ENCODE results near the gene C8B. TPM values are rescaled to one million over a fixed set of nuclear protein-coding genes. Genes with fewer than 3 reads are reported as not detected.

The C8B gene
- total and polyA plus RNA-seq, 2 experiments from 2014 or later, result not detected

DNA sequence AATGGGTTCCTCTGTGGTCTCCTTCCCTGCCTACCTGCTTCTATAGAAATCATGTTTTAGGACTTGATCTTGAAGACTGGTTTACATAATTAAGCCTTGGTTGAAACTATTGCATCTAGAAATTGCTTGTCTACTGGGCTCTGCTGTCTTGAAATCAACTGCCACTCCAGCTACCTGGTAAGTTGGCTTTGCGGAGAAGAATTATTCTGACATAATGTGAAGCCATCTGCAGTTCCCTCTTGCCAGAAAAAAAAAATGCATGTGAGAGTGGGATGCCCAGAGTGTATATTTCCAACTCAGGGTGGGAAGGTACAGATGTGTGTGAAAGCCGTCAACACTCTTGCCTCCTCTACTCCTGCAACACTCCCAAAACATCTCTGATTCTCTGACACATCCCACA is 27.2 kb downstream of the C8B start:
- H3K36me3 Mint-ChIP-seq (ENCODE audit: low read depth), result no peaks in the 10 kb centered on the region
- H3K4me2 ChIP-seq, result no peak overlapping the region; the same call in 1 of the 2 replicates
- peaks cover 7% of the 10 kb centered on the region for H3K27me3 Mint-ChIP-seq (ENCODE audit: insufficient read depth, low read depth, poor library complexity)

More for the DNA sequence above, 27.2 kb downstream of the C8B start:
- Histone ChIP-seq H3K9me2 (ENCODE audit: insufficient read depth) (no peaks in the 10 kb centered on the region), H3K36me3 (ENCODE audit: insufficient read depth) (no peaks in the 10 kb centered on the region), H3K27ac (ENCODE audit: low read depth) (no peak overlapping the region), H3K27me3 (ENCODE audit: insufficient read depth) (no peaks in the 10 kb centered on the region), H3K79me2 (replicated peaks; ENCODE audit: insufficient read depth) (no peaks in the 10 kb centered on the region), H3K4me1 (ENCODE audit: insufficient read depth) (peaks cover 16% of the 10 kb centered on the region), H2AFZ (no peak overlapping the region), H3F3A (replicated peaks; ENCODE audit: low read depth) (no peaks in the 10 kb centered on the region), H4K20me1 (replicated peaks; ENCODE audit: insufficient read depth) (no peaks in the 10 kb centered on the region), H3K4me3 (no peak overlapping the region)
- no peak overlapping the region for H3K27ac Mint-ChIP-seq
- TF ChIP-seq ZNF462 (CRISPR knock-in tag; IDR thresholded peaks at IDR 0.05) (no peak), CTCF (conservative IDR thresholded peaks at IDR 0.05; ENCODE audit: low read depth in 2 of 2) (no peak), ZNF114 (CRISPR knock-in tag; IDR thresholded peaks at IDR 0.05) (no peak), EZH2phosphoT487 (IDR thresholded peaks at IDR 0.05; ENCODE audit: unreplicated experiment) (no peak), JUNB (IDR thresholded peaks at IDR 0.05; ENCODE audit: unreplicated experiment) (no peak), NANOG (IDR thresholded peaks at IDR 0.05; ENCODE audit: borderline replicate concordance) (no peak), EZH2 (IDR thresholded peaks at IDR 0.05; ENCODE audit: low read depth, unreplicated experiment) (no peak), CREB1 (CRISPR knock-in tag; IDR thresholded peaks at IDR 0.05; ENCODE audit: low read depth) (no peak), STAT1 (IDR thresholded peaks at IDR 0.05; ENCODE audit: unreplicated experiment) (no peak), REST (IDR thresholded peaks at IDR 0.05; ENCODE audit: unreplicated experiment) (no peak), ETS1 (IDR thresholded peaks at IDR 0.05) (no peak), POLR2AphosphoS5 (IDR thresholded peaks at IDR 0.05; ENCODE audit: low read depth) (no peak), ZNF331 (CRISPR knock-in tag; IDR thresholded peaks at IDR 0.05; ENCODE audit: low read depth) (no peak)
- peaks cover 22% of the 10 kb centered on the region for H3K4me1 Mint-ChIP-seq
- H3K4me3 Mint-ChIP-seq, result no peak overlapping the region
- DNase-seq (ENCODE audit: low spot score), result no peak
- H3K9me3 Mint-ChIP-seq, result no peaks in the 10 kb centered on the region
- no peak for ATAC-seq

Measured in GM23338 (cell line).